Upper lobe of left lung (tissue), 6 donors: ENCODE results near the gene TTC7B. TPM values are rescaled to one million over a fixed set of nuclear protein-coding genes. Genes with fewer than 3 reads are reported as not detected.

Experiments
- ATAC-seq, 2 donors: fragments of 200-7000 bp; cut with Tn5 transposase; one replicate each; pipeline ENCODE4 v1.9.1; 2022; ENCODE audit warnings: mild to moderate bottlenecking in 2 of 2, moderate library complexity in 2 of 2; ENCODE audit not compliant: low FRiP score in 2 of 2
- DNase-seq, 2 donors: peaks; one replicate each; pipeline ENCODE4 v3.0.0-alpha.2; 2019 to 2020
- H3K27ac ChIP-seq, 4 donors: fragments of 200-600 bp; sonication (generic); one replicate each; pipeline ENCODE4 v1.5.1; 2016 to 2019
- H3K27me3 ChIP-seq, 4 donors: fragments of 200-600 bp; sonication (generic); one replicate each; pipeline ENCODE4 v1.5.1; 2017 to 2019
- H3K36me3 ChIP-seq, 4 donors: fragments of 200-600 bp; sonication (generic); one replicate each; pipeline ENCODE4 v1.5.1; 2016 to 2019
- H3K4me1 ChIP-seq, 4 donors: fragments of 200-600 bp; sonication (generic); one replicate each; pipeline ENCODE4 v1.5.1; 2018 to 2019
- H3K4me3 ChIP-seq, 4 donors: fragments of 200-600 bp; sonication (generic); one replicate each; pipeline ENCODE4 v1.5.1; 2017 to 2019; ENCODE audit warnings: mild to moderate bottlenecking in 2 of 4, moderate library complexity in 1 of 4
- H3K9me3 ChIP-seq, 4 donors: fragments of 200-600 bp; sonication (generic); one replicate each; pipeline ENCODE4 v1.5.1; 2018 to 2019
- CTCF ChIP-seq, 6 experiments: fragments of 450-650 bp in 4 of 6; fragments of 200-600 bp in 2 of 6; sonication (generic) in 2 of 6; IDR thresholded peaks; one replicate each; pipeline ENCODE4 v1.5.1; 2016 to 2019; ENCODE audit warnings: antibody characterized with exemption in 6 of 6
- EP300 ChIP-seq, 4 donors: sonication (generic); formaldehyde crosslinking; IDR thresholded peaks; one replicate each; pipeline ENCODE4 v1.5.1; 2017; ENCODE audit warnings: antibody characterized with exemption in 4 of 4, control low read depth in 2 of 4
- POLR2A ChIP-seq, 4 donors: fragments of 450-650 bp; IDR thresholded peaks; one replicate each; pipeline ENCODE4 v1.5.1; 2016 to 2017; ENCODE audit warnings: antibody characterized with exemption in 4 of 4, mild to moderate bottlenecking in 2 of 4
- POLR2AphosphoS5 ChIP-seq, 2 donors: sonication (generic); formaldehyde crosslinking; IDR thresholded peaks; one replicate each; pipeline ENCODE4 v1.5.1; 2017; ENCODE audit warnings: antibody characterized with exemption in 2 of 2
- WGBS, 2 donors: methylation state at CpG; one replicate each; pipeline ENCODE4 v1.1.5; 2017 to 2018; 5-methylcytosine and 5-hydroxymethylcytosine counted together
- total RNA-seq, 6 donors: library from RNA; depleted of rRNA in 4 of 6; stranded (reverse); fragments of >200 nt in 4 of 6; gene quantifications; one replicate each; pipeline versions ENCODE4 v1.1.0 to v1.2.1, GENCODE V29; 2016 to 2021
- donor health status: DM: no; HTN: no; CAD: no; lungs with moderate emphysema.
- donor health status: DM: no; HTN: yes; CAD: no; lungs with severe emphysema.

Gene TTC7B
- total RNA-seq, 6 donors from 2014 or later = 13.5 to 87.3 (median 37.5) TPM

- no peak overlapping the region for H3K27ac ChIP-seq
- TF ChIP-seq EP300 (IDR thresholded peaks at IDR 0.05) (no peak), CTCF (IDR thresholded peaks at IDR 0.05) (no peak), POLR2A (IDR thresholded peaks at IDR 0.05) (no peak), POLR2AphosphoS5 (IDR thresholded peaks at IDR 0.05) (no peak)
- no peak for ATAC-seq
- peaks cover 1 to 15% (median 3%) of the 10 kb centered on the region in 4 donors for H3K4me1 ChIP-seq
- H3K27me3 ChIP-seq = no peaks in the 10 kb centered on the region
- WGBS, 2 donors = 95% methylated on average over 6 to 12 of the region's 13 CpGs
- DNase-seq = no peak
- no peaks in the 10 kb centered on the region for H3K9me3 ChIP-seq
- no peak overlapping the region for H3K4me3 ChIP-seq
- peaks cover 0 to 17% (median 8%) of the 10 kb centered on the region in 4 donors for H3K36me3 ChIP-seq
These were observed 277.3 kb downstream of the TTC7B start for GRCh38 chr14:90538716-90539495.

- Histone ChIP-seq H3K27me3 (no peaks in the 10 kb centered on the region), H3K4me3 (no peak overlapping the region), H3K9me3 (no peaks in the 10 kb centered on the region), H3K36me3 (peaks cover 0 to 17% (median 8%) of the 10 kb centered on the region in 4 donors), H3K27ac (no peak overlapping the region), H3K4me1 (peaks cover 5 to 21% (median 6%) of the 10 kb centered on the region in 4 donors)
- TF ChIP-seq EP300 (IDR thresholded peaks at IDR 0.05) (no peak), POLR2AphosphoS5 (IDR thresholded peaks at IDR 0.05) (no peak), CTCF (IDR thresholded peaks at IDR 0.05) (no peak), POLR2A (IDR thresholded peaks at IDR 0.05) (no peak)
- DNase-seq = no peak
- ATAC-seq = no peak
- 88 to 90% methylated on average over 10 of the region's 10 CpGs for WGBS, 2 donors
These were observed 278.1 kb downstream of the TTC7B start for GRCh38 chr14:90538095-90538494.

- no peak for TF ChIP-seq CTCF (IDR thresholded peaks at IDR 0.05)
- no peak for TF ChIP-seq POLR2AphosphoS5 (IDR thresholded peaks at IDR 0.05)
- TF ChIP-seq EP300 (IDR thresholded peaks at IDR 0.05) = no peak
- no peak for TF ChIP-seq POLR2A (IDR thresholded peaks at IDR 0.05)
- Histone ChIP-seq H3K27ac (no peak overlapping the region), H3K9me3 (no peaks in the 10 kb centered on the region), H3K36me3 (peaks cover 0 to 17% (median 8%) of the 10 kb centered on the region in 4 donors), H3K27me3 (no peaks in the 10 kb centered on the region), H3K4me3 (no peak overlapping the region), H3K4me1 (peaks cover 5 to 21% (median 6%) of the 10 kb centered on the region in 4 donors)
- ATAC-seq = no peak
- DNase-seq = no peak
- 78 to 80% methylated on average over 23 of the region's 23 CpGs for WGBS, 2 donors
These were observed 279.6 kb downstream of the TTC7B start for GRCh38 chr14:90536511-90537191.

- no peaks in the 10 kb centered on the region for H3K9me3 ChIP-seq
- no peaks in the 10 kb centered on the region for H3K27me3 ChIP-seq
- no peak overlapping the region for H3K27ac ChIP-seq
- H3K36me3 ChIP-seq = peaks cover 0 to 14% (median 6%) of the 10 kb centered on the region in 4 donors
- TF ChIP-seq CTCF (IDR thresholded peaks at IDR 0.05) (no peak), POLR2A (IDR thresholded peaks at IDR 0.05) (no peak), EP300 (IDR thresholded peaks at IDR 0.05) (no peak), POLR2AphosphoS5 (IDR thresholded peaks at IDR 0.05) (no peak)
- no peak overlapping the region for H3K4me3 ChIP-seq
- DNase-seq (peak in 1 of 2 donors; percentile 76), ATAC-seq (peak in 1 of 2 donors; percentile 24)
- H3K4me1 ChIP-seq = peaks cover 5 to 21% (median 6%) of the 10 kb centered on the region in 4 donors
- WGBS, 2 donors = 76 to 81% methylated on average over 11 of the region's 11 CpGs
These were observed 280.1 kb downstream of the TTC7B start for GRCh38 chr14:90536092-90536491.
